Tibial nerve (tissue), 4 donors: ENCODE data around the gene ARHGAP26.

ENCODE experiments used
- CTCF ChIP-seq, 5 experiments: fragments of 200-600 bp in 3 of 5; fragments of 450-650 bp in 2 of 5; sonication (generic) in 3 of 5; IDR thresholded peaks; one replicate each; pipeline ENCODE4 v1.5.1; 2016 to 2019; ENCODE audit warnings: antibody characterized with exemption in 5 of 5, mild to moderate bottlenecking in 3 of 5, moderate library complexity in 2 of 5
- EP300 ChIP-seq, 2 donors: sonication (generic); formaldehyde crosslinking; IDR thresholded peaks; one replicate each; pipeline ENCODE4 v1.6.1; 2017; ENCODE audit warnings: antibody characterized with exemption in 2 of 2, mild to moderate bottlenecking in 1 of 2

GRCh38 chr5:142827934-142828576, 57.9 kb downstream of the ARHGAP26 start:
- TF ChIP-seq CTCF (IDR thresholded peaks at IDR 0.05), result no peak
- no peak for TF ChIP-seq EP300 (IDR thresholded peaks at IDR 0.05)
